Heart right ventricle (tissue), 16 donors: ENCODE results near the gene ZFYVE28. TPM values are rescaled to one million over a fixed set of nuclear protein-coding genes. Genes with fewer than 3 reads are reported as not detected.
A peak's percentile ranks its signal among the peaks of the same experiment; 100 is the strongest.

ENCODE experiments used
- ATAC-seq, 8 donors: fragments of 200-7000 bp; cut with Tn5 transposase; one replicate each; pipeline ENCODE4 v1.9.1; 2020; ENCODE audit warnings: mild to moderate bottlenecking in 8 of 8, moderate library complexity in 8 of 8, moderate number of reproducible peaks in 1 of 8
- DNase-seq, 2 donors: peaks; one replicate each; pipeline ENCODE4 v3.0.0-alpha.2; 2020
- H3K27ac ChIP-seq, 10 donors: fragments of 200-600 bp; sonication (generic) in 2 of 10; one replicate each; pipeline versions ENCODE4 v1.5.0 to v1.8.0; 2020 to 2022; ENCODE audit warnings: mild to moderate bottlenecking in 3 of 10
- H3K27me3 ChIP-seq, 7 donors: fragments of 200-600 bp; one replicate each; pipeline ENCODE4 v1.8.0; 2021 to 2022; ENCODE audit warnings: mild to moderate bottlenecking in 2 of 7
- H3K36me3 ChIP-seq, 9 donors: fragments of 200-600 bp; sonication (generic) in 1 of 9; one replicate each; pipeline versions ENCODE4 v1.5.0 to v1.8.0; 2020 to 2022; ENCODE audit warnings: mild to moderate bottlenecking in 2 of 9
- H3K4me1 ChIP-seq, 9 donors: fragments of 200-600 bp; sonication (generic) in 1 of 9; one replicate each; pipeline versions ENCODE4 v1.5.0 to v1.8.0; 2020 to 2022; ENCODE audit warnings: mild to moderate bottlenecking in 4 of 9
- H3K4me3 ChIP-seq, 10 donors: fragments of 200-600 bp; sonication (generic) in 2 of 10; one replicate each; pipeline versions ENCODE4 v1.5.0 to v1.8.0; 2020 to 2022; ENCODE audit warnings: mild to moderate bottlenecking in 7 of 10, moderate library complexity in 2 of 10
- H3K9me3 ChIP-seq, 11 donors: fragments of 200-600 bp in 10 of 11; sonication (generic) in 2 of 11; one replicate each; pipeline versions ENCODE4 v1.5.0 to v1.8.0; 2013 to 2022; ENCODE audit warnings: mild to moderate bottlenecking in 2 of 11, control low read depth in 1 of 11, moderate library complexity in 1 of 11
- CTCF ChIP-seq, 9 donors: fragments of 200-600 bp; sonication (generic) in 2 of 9; IDR thresholded peaks; one replicate each; pipeline versions ENCODE4 v1.5.0 to v1.8.0; 2021 to 2022; ENCODE audit warnings: antibody characterized with exemption in 9 of 9, mild to moderate bottlenecking in 5 of 9, moderate library complexity in 1 of 9
- WGBS, 2 donors: extraction: QIAGEN DNeasy Blood & Tissue Kit; methylation state at CpG; one replicate each; pipeline ENCODE4 v1.1.7; 2013; ENCODE audit warnings: inconsistent platforms in 1 of 2; 5-methylcytosine and 5-hydroxymethylcytosine counted together
- intact Hi-C, 10 donors: fragments of 100-400 bp; cut with DNase I; formaldehyde crosslinking; loops; one replicate each; pipeline versions ENCODE4 v1.11.1 to v1.14.2; 2022
- polyA plus RNA-seq, 2 donors: library from polyadenylated mRNA; stranded (reverse); fragments of 200-250 nt; gene quantifications; one replicate each; pipeline ENCODE4 v1.2.3, GENCODE V29; 2013
- total RNA-seq, 10 donors: library from RNA; stranded (reverse); fragmentation: NEBNext Ultra II Directional in 3 of 10; extraction: Animal tissue kit (Norgen Biotek cat#: 25700) in 3 of 10; gene quantifications; one replicate each; pipeline versions ENCODE4 v1.2.1 to v1.2.4, GENCODE V29; 2021 to 2023
- donor health status: Arrhythmogenic right ventricular cardiomyopathy.
- donor health status: ischemic (EF 13 %, LVEDD 7.1; RV severe dilation, severe dysfunction).
- donor health status: healthy with polysubstance abuse.
- donor health status: DM: no; HTN: yes; CAD: no.
- donor health status: DM: no; HTN: no; CAD: no.
- donor health status: ischemic (EF 25% LVEDD 6.9; RV normal size, moderate dysfunction).
- donor health status: ischemic (EF 25% LVEDD 5.7; RV mildly dilated, moderate dysfunction).
- donor health status: healthy.
- donor health status: DM: yes; HTN: yes; CAD: no.
- donor health status: Ischemic cardiomyopathy.
- donor health status: ischemic (EF 35%, LVEDD 5.7; RV mildly dilated, moderate dysfunction).
- donor health status: nonischemic (EF 11% LVEDD 7.7; RV severe dilation, severe dysfunction).
- donor health status: DM: yes; HTN: yes; CAD: no.
- donor health status: PGD.
- donor health status: ischemic (EF 29% LVEDD 5.4; RV normal size, mild dysfunction).
- donor health status: nonischemic (EF 23%, LVEDD 6.1; RV moderate dilation, normal function).

Gene ZFYVE28
- total and polyA plus RNA-seq, 12 donors, result 2.3 to 9.9 (median 3.5) TPM

- TF ChIP-seq CTCF (IDR thresholded peaks at IDR 0.05), result peak in 1 of 9 donors; percentile 14
- Histone ChIP-seq H3K4me3 (peak overlapping the region; percentile 81 to 99 (median 96)), H3K27ac (peak overlapping the region; percentile 84 to 97 (median 91)), H3K4me1 (peaks cover 53 to 82% (median 67%) of the 10 kb centered on the region in 9 donors), H3K27me3 (no peaks in the 10 kb centered on the region), H3K36me3 (peaks cover 0 to 26% (median 0%) of the 10 kb centered on the region in 9 donors), H3K9me3 (no peaks in the 10 kb centered on the region)
- 0 to 1% methylated on average over 52 to 91 of the region's 91 CpGs for WGBS, 2 donors
- DNase-seq (peak; percentile 43 to 58), ATAC-seq (no peak)
- intact Hi-C loops, result loop anchor here in 6 of 10 donors (5.0 to 10.0 kb wide), 2 partner anchors 154 to 156 kb away; partner anchors contain the start of genes CFAP99 (in 6 of the 6) and ZFYVE28 (in 6 of the 6)
Observed at GRCh38 chr4:2261110-2261852, 157.2 kb downstream of the ZFYVE28 start.

- WGBS, 2 donors, result 31 to 40% methylated on average over 23 of the region's 23 CpGs
- intact Hi-C loops, result loop anchor here in 6 of 10 donors (5.0 to 10.0 kb wide), 2 partner anchors 154 to 157 kb away; partner anchors contain the start of genes CFAP99 (in 6 of the 6) and ZFYVE28 (in 6 of the 6)
Observed at GRCh38 chr4:2260344-2261109, 157.9 kb downstream of the ZFYVE28 start.

GRCh38 chr4:2259541-2260343 lies 158.7 kb downstream of the ZFYVE28 start:
- ATAC-seq (no peak), DNase-seq (peak in 1 of 2 donors; percentile 4)
- no peaks in the 10 kb centered on the region for H3K9me3 ChIP-seq
- intact Hi-C loops, result loop anchor here in 8 of 10 donors (5.0 to 10.0 kb wide), 3 partner anchors 155 to 208 kb away; partner anchors contain the start of genes CFAP99 (in 7 of the 8), ZFYVE28 (in 7 of the 8) and RNF4 (in 1 of the 8)
- H3K27me3 ChIP-seq, result no peaks in the 10 kb centered on the region
- TF ChIP-seq CTCF (IDR thresholded peaks at IDR 0.05), result no peak
- peaks cover 0 to 38% (median 0%) of the 10 kb centered on the region in 9 donors for H3K36me3 ChIP-seq
- peaks cover 56 to 82% (median 68%) of the 10 kb centered on the region in 9 donors for H3K4me1 ChIP-seq
- peak overlapping the region; percentile 41 to 92 (median 91) for H3K27ac ChIP-seq
- WGBS, 2 donors, result 68 to 77% methylated on average over 15 of the region's 15 CpGs
- H3K4me3 ChIP-seq, result peak overlapping the region; percentile 81 to 99 (median 96)

More at GRCh38 chr4:2260344-2261109, 157.9 kb downstream of the ZFYVE28 start:
- peak overlapping the region; percentile 84 to 97 (median 91) for H3K27ac ChIP-seq
- H3K9me3 ChIP-seq, result no peaks in the 10 kb centered on the region
- peaks cover 0 to 31% (median 0%) of the 10 kb centered on the region in 9 donors for H3K36me3 ChIP-seq
- H3K27me3 ChIP-seq, result no peaks in the 10 kb centered on the region
- ATAC-seq (no peak), DNase-seq (peak in 1 of 2 donors; percentile 15)
- H3K4me3 ChIP-seq, result peak overlapping the region; percentile 81 to 99 (median 96)
- no peak for TF ChIP-seq CTCF (IDR thresholded peaks at IDR 0.05)
- peaks cover 56 to 82% (median 67%) of the 10 kb centered on the region in 9 donors for H3K4me1 ChIP-seq
